CD14-positive monocyte (primary cell): ENCODE data around the gene TKTL1. TPM values are rescaled to one million over a fixed set of nuclear protein-coding genes. Genes with fewer than 3 reads are reported as not detected.

Experiments used
- DNase-seq, 3 donors: peaks; one replicate each; pipeline ENCODE4 v3.0.0-alpha.2; 2011 to 2022
- H2AFZ ChIP-seq: 2 replicates; pipeline ENCODE4 v1.6.0; 2012; ENCODE audit warnings: mild to moderate bottlenecking, low read depth, low read length, inconsistent platforms; ENCODE audit not compliant: insufficient read depth, poor library complexity, severe bottlenecking
- H3K27ac ChIP-seq, 2 donors: 1 replicate in 1 of 2; 2 replicates in 1 of 2; pipeline ENCODE4 v1.5.1; 2012 to 2013; ENCODE audit warnings: low read length in 2 of 2, control low read depth in 1 of 2, inconsistent platforms in 1 of 2, low read depth in 1 of 2, mild to moderate bottlenecking in 1 of 2
- H3K27me3 ChIP-seq, 2 donors: one replicate each; pipeline versions ENCODE4 v1.6.0 to v1.6.1; 2011 to 2013; ENCODE audit warnings: low read length in 2 of 2; ENCODE audit not compliant: control insufficient read depth in 2 of 2, insufficient read depth in 2 of 2
- H3K36me3 ChIP-seq, 2 donors: replicated peaks in 1 of 2; 1 replicate in 1 of 2; 2 replicates in 1 of 2; pipeline versions ENCODE4 v1.5.1 to v1.6.1; 2012 to 2013; ENCODE audit warnings: low read length in 2 of 2, control low read depth in 1 of 2, inconsistent platforms in 1 of 2, mild to moderate bottlenecking in 1 of 2; ENCODE audit not compliant: insufficient read depth in 2 of 2, control insufficient read depth in 1 of 2
- H3K4me1 ChIP-seq, 2 donors: 1 replicate in 1 of 2; 2 replicates in 1 of 2; pipeline versions ENCODE4 v1.5.1 to v1.6.1; 2012 to 2013; ENCODE audit warnings: low read length in 2 of 2, control low read depth in 1 of 2, inconsistent platforms in 1 of 2, mild to moderate bottlenecking in 1 of 2, moderate library complexity in 1 of 2; ENCODE audit not compliant: insufficient read depth in 2 of 2, control insufficient read depth in 1 of 2
- H3K4me2 ChIP-seq: replicated peaks from 2 replicates; pipeline ENCODE3; 2012; ENCODE audit warnings: low read length, moderate library complexity, mild to moderate bottlenecking; ENCODE audit not compliant: poor library complexity, severe bottlenecking; ENCODE audit errors: extremely low read depth
- H3K4me3 ChIP-seq, 3 experiments: fragments of 200-600 bp in 1 of 3; sonication (generic) in 1 of 3; replicated peaks in 1 of 3; 1 replicate in 2 of 3; 2 replicates in 1 of 3; pipeline ENCODE4 v1.5.1; 2011 to 2013; ENCODE audit warnings: low read length in 3 of 3, mild to moderate bottlenecking in 3 of 3, control low read depth in 2 of 3, low read depth in 2 of 3, inconsistent platforms in 1 of 3, moderate library complexity in 1 of 3
- H3K79me2 ChIP-seq: 2 replicates; pipeline ENCODE4 v1.6.0; 2012; ENCODE audit warnings: mild to moderate bottlenecking, control low read depth, inconsistent platforms, low read length, moderate library complexity; ENCODE audit not compliant: insufficient read depth
- H3K9ac ChIP-seq: 2 replicates; pipeline ENCODE4 v1.6.0; 2017; ENCODE audit warnings: low read length, mild to moderate bottlenecking; ENCODE audit not compliant: insufficient read depth, poor library complexity, severe bottlenecking
- H3K9me3 ChIP-seq, 2 donors: replicated peaks in 1 of 2; 1 replicate in 1 of 2; 2 replicates in 1 of 2; pipeline versions ENCODE4 v1.5.1 to v1.6.1; 2012 to 2013; ENCODE audit warnings: low read length in 2 of 2, control low read depth in 1 of 2; ENCODE audit not compliant: control insufficient read depth in 1 of 2, insufficient read depth in 1 of 2
- H4K20me1 ChIP-seq: 2 replicates; pipeline ENCODE4 v1.6.0; 2012; ENCODE audit warnings: mild to moderate bottlenecking, low read length, control low read depth, moderate library complexity; ENCODE audit not compliant: insufficient read depth
- H3K27ac Mint-ChIP-seq, 7 donors: one replicate each; pipeline ENCODE4 v1.8.0; 2020; ENCODE audit warnings: mild to moderate bottlenecking in 7 of 7, mixed read lengths in 7 of 7, moderate library complexity in 6 of 7, inconsistent platforms in 2 of 7
- H3K27me3 Mint-ChIP-seq, 3 donors: one replicate each; pipeline ENCODE4 v1.8.0; 2021 to 2022; ENCODE audit warnings: low read depth in 3 of 3, mild to moderate bottlenecking in 3 of 3, mixed read lengths in 3 of 3, moderate library complexity in 3 of 3, inconsistent platforms in 1 of 3
- H3K36me3 Mint-ChIP-seq, 2 donors: one replicate each; pipeline ENCODE4 v1.8.0; 2020; ENCODE audit warnings: mixed read lengths in 2 of 2, inconsistent platforms in 1 of 2, mild to moderate bottlenecking in 1 of 2
- H3K4me1 Mint-ChIP-seq: one replicate; pipeline ENCODE4 v1.8.0; 2020; ENCODE audit warnings: mild to moderate bottlenecking, mixed read lengths
- H3K4me3 Mint-ChIP-seq, 2 donors: one replicate each; pipeline ENCODE4 v1.8.0; 2020; ENCODE audit warnings: mild to moderate bottlenecking in 2 of 2, mixed read lengths in 2 of 2, moderate library complexity in 1 of 2
- H3K9me3 Mint-ChIP-seq, 7 donors: one replicate each; pipeline ENCODE4 v1.8.0; 2020 to 2022; ENCODE audit warnings: mixed read lengths in 7 of 7, mild to moderate bottlenecking in 6 of 7, moderate library complexity in 6 of 7, inconsistent platforms in 2 of 7
- CTCF ChIP-seq: fragments of 200-600 bp; IDR thresholded peaks from one replicate; pipeline ENCODE4 v1.8.0; 2022; ENCODE audit warnings: antibody characterized with exemption, mild to moderate bottlenecking
- WGBS: methylation state at CpG from one replicate; pipeline ENCODE4 v1.1.5; 2013; ENCODE audit warnings: missing lambda C conversion rate; ENCODE audit not compliant: insufficient coverage; 5-methylcytosine and 5-hydroxymethylcytosine counted together
- intact Hi-C, 2 donors: fragments of 100-400 bp; cut with micrococcal nuclease; formaldehyde crosslinking; loops; one replicate each; pipeline versions ENCODE4 v1.15.0 to v1.15.1; 2023
- polyA plus RNA-seq, 3 donors: library from polyadenylated mRNA; depleted of rRNA in 1 of 3; unstranded in 2 of 3; stranded (reverse) in 1 of 3; fragments of 300-500 nt in 2 of 3; fragments of >200 nt in 1 of 3; fragmentation: Illumina TruSeq in 2 of 3; gene quantifications; 1 replicate in 2 of 3; 2 replicates in 1 of 3; pipeline ENCODE4 v1.2.3, GENCODE V29; 2012 to 2021

The TKTL1 gene
- polyA plus RNA-seq, 3 donors = 0.20 to 1.3 (median 0.60) TPM

DNA sequence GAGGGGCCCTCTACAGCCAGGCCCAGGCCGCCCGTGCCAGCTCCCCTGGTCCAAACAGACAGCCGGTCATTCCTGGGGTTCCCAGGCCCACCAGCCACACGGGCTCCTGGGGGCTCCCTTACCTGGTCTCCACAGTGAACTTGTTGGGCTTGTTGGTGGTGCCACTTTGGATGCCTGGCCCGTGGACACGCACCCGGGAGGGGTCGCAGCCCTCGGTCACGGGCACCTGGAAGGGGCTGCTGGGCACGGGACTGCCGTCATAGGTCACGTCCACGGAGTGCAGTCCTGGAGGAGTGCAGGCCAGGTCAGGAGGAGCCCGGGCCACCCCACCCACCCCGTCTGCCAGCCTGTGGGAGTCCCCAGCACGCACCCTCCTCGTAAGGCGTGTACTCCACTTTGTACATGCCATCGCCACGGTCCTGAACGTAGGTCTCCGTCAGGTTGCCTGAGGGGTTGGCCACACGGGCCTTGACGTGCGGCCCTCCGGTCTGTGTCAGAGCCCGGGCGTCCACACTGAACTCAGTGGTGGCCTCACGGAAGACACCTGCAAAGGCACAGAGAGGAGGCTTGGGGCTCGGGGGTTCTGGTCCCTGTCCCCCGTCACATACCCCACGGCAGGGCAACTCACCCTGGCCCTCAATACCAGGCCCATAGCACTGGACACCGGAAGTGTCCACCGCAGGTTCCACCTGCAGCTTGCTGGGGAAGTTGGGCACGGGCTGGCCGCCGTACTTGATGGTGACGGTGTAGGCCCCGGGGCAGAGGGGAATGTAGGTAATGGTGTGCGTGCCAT is 64.0 kb downstream of the TKTL1 start:
- Histone ChIP-seq H4K20me1 (peaks cover 99% of the 10 kb centered on the region), H3K4me3 (no peak overlapping the region), H3K9me3 (no peaks in the 10 kb centered on the region), H2AFZ (no peak overlapping the region), H3K36me3 (peaks cover 94 to 96% of the 10 kb centered on the region in 2 donors), H3K4me2 (no peak overlapping the region), H3K27ac (no peak overlapping the region), H3K79me2 (peaks cover 91% of the 10 kb centered on the region), H3K4me1 (no peaks in the 10 kb centered on the region), H3K27me3 (no peaks in the 10 kb centered on the region), H3K9ac (no peak overlapping the region)
- Mint-ChIP-seq H3K4me3 (no peak overlapping the region), H3K4me1 (peaks cover 3% of the 10 kb centered on the region), H3K27ac (peak overlapping the region in 1 of 7 donors; percentile 38), H3K27me3 (peaks cover 0 to 3% (median 0%) of the 10 kb centered on the region in 3 donors), H3K36me3 (peaks cover 49 to 91% of the 10 kb centered on the region in 2 donors), H3K9me3 (peaks cover 0 to under 1% (median 0%) of the 10 kb centered on the region in 7 donors)
- 98% methylated on average over 11 of the region's 41 CpGs for WGBS
- TF ChIP-seq CTCF = no peak
- no peak for DNase-seq
- intact Hi-C loops = no loop called here

DNA sequence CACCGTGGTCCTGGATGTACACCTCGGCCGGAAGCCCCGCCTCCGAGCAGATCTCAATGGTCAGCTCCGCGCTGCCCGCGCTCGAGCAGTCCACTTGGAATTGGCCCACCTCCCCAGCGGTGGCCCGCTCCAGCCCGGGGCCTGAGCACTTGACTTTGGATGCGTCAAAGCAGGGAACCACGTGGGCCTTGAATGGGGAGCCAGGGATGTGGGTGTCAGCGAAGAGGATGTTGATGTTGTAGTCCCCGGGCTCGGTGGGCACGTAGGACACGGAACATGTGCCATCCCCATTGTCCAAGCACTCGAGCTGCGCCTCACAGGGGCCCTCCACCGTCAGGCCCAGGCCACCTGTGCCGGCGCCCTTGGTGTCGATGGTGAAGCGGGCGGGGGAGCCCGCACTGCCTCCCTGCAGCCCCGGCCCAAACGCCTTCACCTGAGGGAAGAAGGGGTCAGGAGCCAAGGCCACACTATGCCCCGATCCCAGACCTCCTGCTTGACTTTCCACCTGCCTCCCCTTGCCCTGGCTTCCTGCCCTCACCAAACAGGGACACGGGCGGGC is 64.6 kb downstream of the TKTL1 start:
- Histone ChIP-seq H2AFZ (no peak overlapping the region), H3K27me3 (no peaks in the 10 kb centered on the region), H4K20me1 (peaks cover 99% of the 10 kb centered on the region), H3K9ac (no peak overlapping the region), H3K79me2 (peaks cover 97% of the 10 kb centered on the region), H3K36me3 (peaks cover 94 to 96% of the 10 kb centered on the region in 2 donors), H3K4me2 (no peak overlapping the region), H3K27ac (no peak overlapping the region), H3K9me3 (no peaks in the 10 kb centered on the region), H3K4me3 (no peak overlapping the region), H3K4me1 (no peaks in the 10 kb centered on the region)
- DNase-seq = no peak
- TF ChIP-seq CTCF = no peak
- peaks cover 3% of the 10 kb centered on the region for H3K4me1 Mint-ChIP-seq
- no peak overlapping the region for H3K4me3 Mint-ChIP-seq
- peak overlapping the region in 3 of 7 donors; percentile 60 to 79 (median 69) for H3K27ac Mint-ChIP-seq
- H3K27me3 Mint-ChIP-seq = peaks cover 0 to 3% (median 0%) of the 10 kb centered on the region in 3 donors
- peaks cover 50 to 93% of the 10 kb centered on the region in 2 donors for H3K36me3 Mint-ChIP-seq
- H3K9me3 Mint-ChIP-seq = peaks cover 0 to 4% (median 0%) of the 10 kb centered on the region in 7 donors
- intact Hi-C loops = no loop called here
- WGBS = 98% methylated on average over 7 of the region's 34 CpGs
